SK-N-SH (cell line): ENCODE data around the gene HOTAIR.

Experiments used
- CTCF ChIP-seq: fragments of 200-600 bp; sonication (generic); IDR thresholded peaks from 2 replicates; pipeline ENCODE4 v1.6.1; 2017; ENCODE audit warnings: antibody characterized with exemption, mild to moderate bottlenecking, moderate library complexity
- EP300 ChIP-seq, 2 experiments: IDR thresholded peaks; 2 replicates each; pipeline versions ENCODE4 v1.4.0 to v1.6.1; 2012; ENCODE audit warnings: borderline replicate concordance in 1 of 2, low read depth in 1 of 2, low read length in 1 of 2
- JUND ChIP-seq: IDR thresholded peaks from 2 replicates; pipeline ENCODE4 v1.4.0; 2012
- MAX ChIP-seq: IDR thresholded peaks from 2 replicates; pipeline ENCODE4 v1.4.0; 2012; ENCODE audit warnings: low read depth
- PBX3 ChIP-seq: IDR thresholded peaks from 2 replicates; pipeline ENCODE4; 2012
- POLR2AphosphoS5 ChIP-seq: IDR thresholded peaks from 2 replicates; pipeline ENCODE4 v1.6.1; 2012; ENCODE audit warnings: low read depth, low read length
- RFX5 ChIP-seq: IDR thresholded peaks from 2 replicates; pipeline ENCODE4 v1.6.1; 2012; ENCODE audit warnings: mild to moderate bottlenecking, improper control_type of control experiment, low read length
- TAF1 ChIP-seq: IDR thresholded peaks from 2 replicates; pipeline ENCODE4 v1.6.1; 2012; ENCODE audit warnings: low read depth, mild to moderate bottlenecking, low read length, moderate library complexity, borderline replicate concordance
- USF2 ChIP-seq: fragments of 150-350 bp; IDR thresholded peaks from 2 replicates; pipeline ENCODE4 v1.6.1; 2017; ENCODE audit warnings: antibody characterized with exemption, low read length, low read depth, borderline replicate concordance
- YY1 ChIP-seq: IDR thresholded peaks from 2 replicates; pipeline ENCODE4 v1.4.0; 2012; ENCODE audit warnings: low read depth, mild to moderate bottlenecking

GRCh38 chr12:53924521-53925405, 50.0 kb downstream of the HOTAIR start:
- TF ChIP-seq POLR2AphosphoS5 (no peak), YY1 (no peak), RFX5 (no peak), CTCF (no peak), USF2 (no peak), TAF1 (no peak), EP300 (IDR thresholded peaks at IDR 0.05; ENCODE audit: borderline replicate concordance in 1 of 2, low read depth in 1 of 2, low read length in 1 of 2) (no peak), JUND (no peak), PBX3 (no peak), MAX (no peak)
